NCI-H2081 treated with DMSO at 0.1 percent for 48 hours (cell line): Measurements from ENCODE around the gene ZFYVE19.
"Not testable (repeated sequence)": the region's sequence is repeated elsewhere in the genome, so short reads cannot be mapped to it uniquely, and the experiment has no call there.

ENCODE experiments used
- DNase-seq: peaks from one replicate; lab custom pipeline; 2025; lab: John Stamatoyannopoulos, UW

The ZFYVE19 gene

DNA sequence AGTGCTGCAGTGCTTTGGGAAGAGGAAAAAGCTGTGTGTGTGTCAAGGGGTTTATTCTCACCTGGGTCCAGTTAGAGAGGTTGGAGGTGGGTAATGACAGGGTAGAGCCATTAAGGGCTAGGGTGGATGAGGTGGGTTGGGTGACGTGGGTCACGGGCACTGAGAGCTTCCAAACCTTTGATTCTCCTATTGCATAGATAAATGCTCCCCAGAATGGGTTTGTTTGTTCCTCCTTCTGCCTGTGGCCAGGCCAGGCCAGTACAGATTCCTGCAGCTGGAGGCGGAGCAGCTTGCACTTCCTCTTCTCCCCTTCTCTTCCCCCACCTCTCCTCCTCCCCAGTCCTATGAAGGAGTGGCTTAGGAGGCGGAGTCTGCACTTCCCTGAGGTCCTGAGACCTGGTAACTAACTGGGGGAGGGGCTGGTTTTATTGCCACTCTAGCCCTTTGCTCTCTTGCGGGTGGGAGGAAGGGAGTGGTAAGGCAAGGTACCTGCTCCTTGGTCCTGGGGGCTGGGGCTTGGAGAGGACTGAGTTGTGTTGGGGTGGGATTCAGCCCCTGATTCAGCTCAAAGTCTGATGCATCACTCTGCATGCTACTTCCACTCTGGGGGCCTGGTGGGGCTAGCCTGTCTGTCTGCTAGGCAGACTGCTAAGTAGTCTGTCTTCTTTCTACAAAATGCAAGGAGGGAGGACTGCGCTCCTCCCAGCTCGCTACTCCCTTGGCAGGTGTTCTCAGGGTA lies 40.5 kb downstream of the ZFYVE19 start:
- no peak for DNase-seq

DNA sequence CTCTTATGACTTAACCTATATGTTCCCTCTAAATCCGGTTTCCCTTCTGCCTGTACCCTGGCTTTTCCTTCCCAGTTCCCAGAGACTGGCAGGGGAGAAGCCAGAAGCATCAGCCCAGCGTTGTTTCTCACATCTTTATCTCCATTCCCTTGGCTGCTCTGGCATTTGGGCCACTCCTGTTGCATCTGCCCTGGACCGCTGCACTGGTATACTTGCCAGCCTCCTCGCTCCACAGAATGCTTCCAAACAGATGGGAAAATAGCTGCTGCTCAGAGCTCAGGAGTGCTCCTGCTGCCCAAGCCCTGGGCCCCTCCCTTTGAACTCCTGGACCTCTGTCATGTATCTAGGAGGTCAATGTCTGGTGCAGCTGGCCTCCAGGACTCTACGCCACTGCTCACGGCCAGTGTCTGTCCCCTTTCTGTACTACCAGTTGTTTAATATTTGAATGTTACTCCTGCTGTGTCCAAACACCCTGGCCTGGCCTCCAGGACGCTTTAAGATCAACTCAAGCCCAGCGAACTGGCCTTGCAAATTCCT lies 43.8 kb downstream of the ZFYVE19 start:
- DNase-seq: no peak

DNA sequence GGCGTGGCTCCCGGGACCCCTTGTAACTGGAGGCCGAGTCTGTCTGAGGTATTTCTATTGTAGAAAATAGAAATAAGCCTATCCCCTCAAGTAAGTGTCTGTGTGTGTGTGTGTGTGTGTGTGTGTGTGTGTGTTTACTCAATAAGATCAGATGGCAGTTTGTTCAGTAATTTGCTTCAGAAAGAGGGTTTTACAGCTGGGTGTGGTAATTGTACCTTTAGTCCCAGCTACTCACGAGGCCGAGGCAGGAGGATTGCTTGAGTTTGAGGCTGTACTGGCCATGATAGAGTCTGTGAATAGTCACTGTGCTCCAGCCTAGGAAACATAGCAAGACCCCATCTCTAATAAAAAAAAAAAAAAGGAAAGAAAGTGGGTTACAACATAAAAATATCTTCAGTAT lies 45.6 kb downstream of the ZFYVE19 start:
- DNase-seq: no peak

DNA sequence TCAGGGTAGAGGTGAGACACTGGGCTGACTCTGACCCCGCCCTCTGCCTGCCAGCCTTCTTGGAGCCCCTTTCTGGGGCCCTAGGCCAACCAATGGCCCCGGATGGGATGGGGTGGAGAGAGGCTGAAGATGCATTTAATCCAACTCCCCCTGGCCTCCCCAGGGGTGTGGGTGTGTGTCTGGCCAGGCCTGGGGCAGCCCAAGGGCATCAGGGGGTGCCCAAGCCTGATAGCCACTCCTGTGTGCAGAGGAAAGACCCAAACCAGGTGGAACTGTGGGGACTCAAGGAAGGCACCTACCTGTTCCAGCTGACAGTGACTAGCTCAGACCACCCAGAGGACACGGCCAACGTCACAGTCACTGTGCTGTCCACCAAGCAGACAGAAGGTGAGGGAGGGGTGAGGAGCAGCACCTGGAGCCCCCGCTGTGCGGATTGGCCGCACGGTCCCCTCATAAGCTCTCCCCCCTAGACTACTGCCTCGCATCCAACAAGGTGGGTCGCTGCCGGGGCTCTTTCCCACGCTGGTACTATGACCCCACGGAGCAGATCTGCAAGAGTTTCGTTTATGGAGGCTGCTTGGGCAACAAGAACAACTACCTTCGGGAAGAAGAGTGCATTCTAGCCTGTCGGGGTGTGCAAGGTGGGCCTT lies 46.5 kb downstream of the ZFYVE19 start:
- no peak for DNase-seq

DNA sequence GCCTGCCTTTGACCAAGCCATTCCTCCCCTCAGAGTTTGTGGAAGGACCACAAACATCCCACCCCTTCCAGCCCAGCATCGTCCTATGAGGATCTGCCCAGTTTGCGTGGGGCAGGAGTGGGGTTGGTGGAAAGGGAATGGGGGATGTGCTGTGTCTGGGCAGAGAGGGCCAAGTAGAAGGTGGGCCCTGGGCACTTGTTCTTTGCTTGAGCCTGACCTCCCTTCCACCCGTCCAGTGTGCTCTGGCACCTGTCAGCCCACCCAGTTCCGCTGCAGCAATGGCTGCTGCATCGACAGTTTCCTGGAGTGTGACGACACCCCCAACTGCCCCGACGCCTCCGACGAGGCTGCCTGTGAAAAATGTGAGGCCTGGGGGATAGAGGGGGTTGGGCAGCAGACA lies 47.3 kb downstream of the ZFYVE19 start:
- no peak for DNase-seq

DNA sequence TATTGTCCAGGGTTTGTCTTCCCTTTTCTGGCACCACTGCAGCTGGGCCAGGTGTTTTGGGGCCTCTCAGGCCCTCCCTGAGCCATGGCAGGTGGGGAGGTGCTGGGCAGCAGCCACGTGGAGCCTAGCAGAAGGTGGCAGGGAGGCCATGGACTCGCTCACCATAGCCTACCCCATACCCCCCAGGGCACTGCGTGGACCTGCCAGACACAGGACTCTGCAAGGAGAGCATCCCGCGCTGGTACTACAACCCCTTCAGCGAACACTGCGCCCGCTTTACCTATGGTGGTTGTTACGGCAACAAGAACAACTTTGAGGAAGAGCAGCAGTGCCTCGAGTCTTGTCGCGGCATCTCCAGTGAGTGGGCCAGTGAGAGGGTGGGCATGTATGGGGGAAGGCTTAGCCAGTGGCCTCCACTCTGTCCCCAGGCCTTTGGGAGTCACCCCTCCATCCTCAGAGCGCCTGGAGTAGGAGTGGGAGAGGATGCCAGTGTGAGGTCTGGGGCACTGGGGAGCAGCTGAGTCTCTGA lies 48.9 kb downstream of the ZFYVE19 start:
- DNase-seq: no peak

DNA sequence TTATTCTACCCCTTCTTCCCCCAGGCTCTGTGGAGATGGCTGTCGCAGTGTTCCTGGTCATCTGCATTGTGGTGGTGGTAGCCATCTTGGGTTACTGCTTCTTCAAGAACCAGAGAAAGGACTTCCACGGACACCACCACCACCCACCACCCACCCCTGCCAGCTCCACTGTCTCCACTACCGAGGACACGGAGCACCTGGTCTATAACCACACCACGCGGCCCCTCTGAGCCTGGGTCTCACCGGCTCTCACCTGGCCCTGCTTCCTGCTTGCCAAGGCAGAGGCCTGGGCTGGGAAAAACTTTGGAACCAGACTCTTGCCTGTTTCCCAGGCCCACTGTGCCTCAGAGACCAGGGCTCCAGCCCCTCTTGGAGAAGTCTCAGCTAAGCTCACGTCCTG lies 49.9 kb downstream of the ZFYVE19 start:
- no peak for DNase-seq

DNA sequence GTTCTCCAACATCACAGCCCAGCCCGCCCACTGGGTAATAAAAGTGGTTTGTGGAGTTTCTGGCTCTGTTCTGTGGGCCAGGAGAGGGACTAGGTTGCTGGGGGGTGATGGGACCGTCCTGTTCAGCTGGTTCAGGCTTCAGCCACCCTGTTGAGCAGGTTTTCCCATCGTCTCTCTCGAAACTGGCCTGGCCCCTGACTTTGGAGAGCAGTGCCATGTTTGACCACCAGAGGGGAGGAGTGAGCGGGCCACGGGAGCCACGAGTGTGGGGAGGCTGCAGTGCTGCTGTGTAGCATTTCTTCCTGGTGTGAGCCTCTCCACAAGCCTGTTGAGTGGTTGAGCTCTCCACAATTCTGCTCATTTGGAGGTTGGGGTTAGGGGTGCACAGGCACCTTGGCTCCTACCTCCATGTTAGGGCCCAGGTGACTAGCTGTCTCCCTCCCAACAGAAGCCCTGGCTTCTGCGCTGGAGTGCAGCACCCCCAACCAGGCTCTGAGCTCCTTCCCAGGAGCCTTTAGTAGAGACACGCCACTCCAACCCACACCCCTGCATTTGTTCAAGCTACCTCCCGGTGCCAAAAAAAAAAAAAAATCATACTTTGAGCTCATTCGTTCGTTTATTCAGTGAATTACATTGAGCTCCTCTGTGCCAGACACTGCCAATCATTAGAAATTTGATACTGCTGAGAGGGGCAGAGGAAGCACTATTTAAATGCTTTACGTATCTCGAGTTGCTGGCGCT lies 50.9 kb downstream of the ZFYVE19 start:
- DNase-seq: no peak

DNA sequence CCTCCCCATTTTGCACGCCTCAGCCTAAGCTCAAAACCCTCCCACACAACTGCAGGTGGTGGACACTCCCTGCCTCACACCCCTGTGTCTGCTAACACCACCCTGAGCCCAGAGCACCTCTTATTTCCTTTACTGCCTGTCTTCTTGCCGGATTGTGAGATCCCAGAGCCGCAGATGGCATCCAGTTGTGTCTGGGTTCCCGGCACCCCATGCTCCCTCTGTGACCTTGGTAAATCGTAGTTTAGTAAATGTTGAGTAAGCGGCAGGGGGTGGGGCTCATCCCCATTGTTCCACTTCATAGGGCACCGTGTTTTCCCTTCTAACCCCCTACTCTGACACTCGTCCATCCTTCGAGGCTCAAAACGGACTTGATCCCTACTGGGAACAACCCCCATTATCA lies 51.8 kb downstream of the ZFYVE19 start:
- DNase-seq: no peak

DNA sequence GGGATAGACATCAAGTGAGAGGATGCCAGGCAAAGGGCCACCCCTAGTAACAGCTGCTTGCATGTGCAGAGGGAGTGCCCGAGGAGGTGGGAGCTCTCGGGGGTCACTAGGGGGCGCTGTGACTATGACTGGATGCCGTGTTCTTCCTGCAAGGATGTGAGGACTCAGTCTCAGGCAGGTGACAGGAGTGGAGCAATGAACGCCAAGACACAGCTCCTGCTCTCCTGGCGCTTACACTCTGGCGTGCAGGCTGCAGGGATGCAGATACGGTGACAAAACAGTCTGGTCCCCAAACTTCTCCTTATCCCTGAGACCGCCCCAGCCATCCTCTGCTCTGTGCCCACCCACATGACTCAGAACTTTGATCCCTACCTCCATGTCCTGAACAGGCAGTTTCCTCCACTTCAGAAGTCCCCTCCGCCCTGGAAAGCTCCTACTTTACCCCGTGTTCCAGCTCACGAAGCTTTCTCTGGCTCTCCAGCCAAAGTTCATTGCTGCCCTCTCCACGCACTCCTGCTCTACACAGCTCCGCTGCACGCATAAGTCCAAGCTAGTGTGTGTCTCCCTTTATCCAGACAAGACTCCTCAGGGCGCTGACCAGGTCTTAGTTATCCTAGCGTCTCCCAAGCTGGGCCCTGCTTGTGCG lies 52.4 kb downstream of the ZFYVE19 start:
- DNase-seq: peak; percentile 36

DNA sequence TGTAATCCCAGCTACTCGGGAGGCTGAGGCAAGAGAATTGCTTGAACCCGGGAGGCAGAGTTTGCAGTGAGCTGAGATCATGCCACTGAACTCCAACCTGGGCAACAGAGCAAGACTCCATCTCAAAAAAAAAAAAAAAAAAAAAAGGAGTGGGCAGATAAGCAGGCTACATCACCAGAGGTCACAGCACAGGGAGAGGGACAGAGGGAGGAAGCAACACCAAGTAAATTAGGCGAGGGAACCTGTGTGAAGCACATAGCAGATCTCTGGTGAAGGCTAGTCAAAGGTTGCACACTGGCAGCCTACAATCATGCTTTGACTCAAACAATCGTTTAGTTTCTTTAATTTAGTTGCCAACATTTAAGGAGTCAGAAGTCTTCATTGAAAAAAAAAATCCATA lies 54.3 kb downstream of the ZFYVE19 start:
- DNase-seq: not testable (repeated sequence)

DNA sequence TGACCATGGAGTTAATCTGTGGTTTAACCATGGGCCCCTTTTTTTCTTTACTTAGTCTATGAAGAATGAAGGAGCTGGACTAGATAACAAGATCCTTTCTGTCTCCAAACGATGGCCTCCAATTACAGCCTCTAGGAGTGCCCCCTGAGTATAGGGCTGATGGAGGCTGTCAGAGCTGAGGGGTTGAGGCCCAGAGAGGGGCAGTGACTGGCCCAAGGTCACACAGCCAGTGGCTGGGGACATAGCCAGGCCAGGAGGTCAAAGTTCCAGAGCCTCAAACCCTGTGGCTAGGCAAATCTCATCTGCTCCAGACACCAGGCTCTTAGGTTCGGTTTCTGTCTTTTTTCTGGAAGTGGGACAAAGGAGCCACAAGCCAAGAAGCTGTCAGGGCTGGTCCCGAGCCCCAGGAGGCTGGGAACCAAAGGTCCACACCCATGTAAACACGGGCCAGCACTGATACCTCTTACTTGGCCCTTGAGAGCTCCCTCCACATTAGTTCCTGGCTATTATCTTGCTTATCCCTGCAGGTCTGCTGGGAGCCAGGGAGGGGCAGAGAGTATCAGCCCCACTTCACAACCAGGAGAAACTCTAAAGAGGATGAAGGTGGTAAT lies 56.9 kb downstream of the ZFYVE19 start:
- no peak for DNase-seq
